Vagina (tissue), 2 donors: ENCODE measurements around the gene PRR14. TPM values are rescaled to one million over a fixed set of nuclear protein-coding genes. Genes with fewer than 3 reads are reported as not detected.

Experiments used
- DNase-seq, 2 donors: peaks; one replicate each; pipeline ENCODE4 v3.0.0-alpha.2; 2017; ENCODE audit errors: extremely low spot score in 2 of 2
- H3K27ac ChIP-seq: fragments of 200-600 bp; sonication (generic); one replicate; pipeline ENCODE4 v1.5.1; 2019
- H3K27me3 ChIP-seq: fragments of 200-600 bp; sonication (generic); one replicate; pipeline ENCODE4 v1.5.1; 2019
- H3K36me3 ChIP-seq, 2 donors: fragments of 200-600 bp; sonication (generic); one replicate each; pipeline ENCODE4 v1.5.1; 2017 to 2019
- H3K4me1 ChIP-seq: fragments of 200-600 bp; sonication (generic); one replicate; pipeline ENCODE4 v1.5.1; 2019
- H3K4me3 ChIP-seq, 2 donors: fragments of 200-600 bp; sonication (generic); 1 replicate in 1 of 2; 2 replicates in 1 of 2; pipeline ENCODE4 v1.5.1; 2016 to 2019
- H3K9me3 ChIP-seq: fragments of 200-600 bp; sonication (generic); one replicate; pipeline ENCODE4 v1.5.1; 2019
- CTCF ChIP-seq, 3 experiments: fragments of 450-650 bp in 2 of 3; fragments of 200-600 bp in 1 of 3; sonication (generic) in 1 of 3; IDR thresholded peaks; one replicate each; pipeline ENCODE4 v1.5.1; 2017 to 2019; ENCODE audit warnings: antibody characterized with exemption in 3 of 3, mild to moderate bottlenecking in 2 of 3, moderate library complexity in 2 of 3
- POLR2A ChIP-seq, 2 donors: fragments of 450-650 bp; IDR thresholded peaks; one replicate each; pipeline ENCODE4 v1.6.1; 2017; ENCODE audit warnings: antibody characterized with exemption in 2 of 2, mild to moderate bottlenecking in 2 of 2, moderate library complexity in 2 of 2
- POLR2AphosphoS5 ChIP-seq, 2 donors: sonication (generic); formaldehyde crosslinking; IDR thresholded peaks; one replicate each; pipeline ENCODE4 v1.9.0; 2017; ENCODE audit warnings: antibody characterized with exemption in 2 of 2, mild to moderate bottlenecking in 2 of 2, low read depth in 1 of 2; ENCODE audit not compliant: insufficient read depth in 1 of 2
- intact Hi-C: fragments of 100-400 bp; cut with DNase I; formaldehyde crosslinking; loops from one replicate; pipeline ENCODE4 v1.15.1; 2023
- total RNA-seq: library from RNA; depleted of rRNA; stranded (reverse); fragments of >200 nt; gene quantifications from one replicate; pipeline ENCODE4 v1.2.3, GENCODE V29; 2016

Gene PRR14
- total RNA-seq, 1 donor from 2014 or later: 60.4 TPM

DNA sequence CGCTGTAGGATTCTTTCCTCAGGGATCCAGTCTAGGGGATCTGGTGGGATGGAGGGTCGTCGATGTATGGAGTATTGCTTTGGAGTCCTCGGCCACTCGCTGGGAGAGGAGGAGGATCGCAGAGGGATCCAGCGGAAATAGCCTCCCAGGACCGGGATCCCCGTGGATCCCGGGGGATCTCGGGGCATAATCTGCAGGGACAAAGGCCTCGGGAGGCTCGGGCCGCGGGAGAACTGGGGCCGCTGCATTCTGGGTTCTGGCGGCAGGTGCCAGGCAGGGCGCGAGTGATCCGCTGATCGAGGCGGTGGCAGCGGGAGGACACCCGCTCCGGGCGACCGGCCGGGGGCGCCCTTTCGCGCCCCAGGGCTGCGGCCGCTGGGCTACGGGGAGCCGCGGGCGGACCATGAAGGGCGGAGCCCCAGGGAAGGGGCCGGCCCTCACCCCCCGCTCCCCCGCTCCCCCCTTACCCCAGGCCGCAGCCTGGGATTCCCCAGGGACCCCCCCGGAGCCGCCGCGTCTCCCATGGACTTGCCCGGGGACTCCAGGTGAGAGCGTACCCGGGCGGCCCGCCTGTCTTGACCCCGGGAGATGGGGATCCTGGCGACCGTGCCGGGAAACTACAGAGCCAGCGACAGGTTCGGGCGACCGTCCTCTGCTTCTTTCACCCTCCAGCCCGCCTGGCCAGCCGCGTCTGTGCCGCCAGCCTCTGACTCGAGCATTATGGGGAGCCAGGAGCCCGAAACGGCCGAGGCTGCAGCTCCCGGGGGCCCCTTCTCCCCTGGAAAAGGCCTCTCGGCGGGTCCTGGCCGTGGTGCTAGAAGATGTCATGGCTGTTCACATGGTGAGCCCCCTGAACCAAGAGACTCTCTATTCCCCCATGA, 604 bp downstream of the PRR14 start:
- peak overlapping the region; percentile 87 to 97 for H3K4me3 ChIP-seq
- no peak for DNase-seq
- peaks cover 0 to 38% of the 10 kb centered on the region in 2 donors for H3K36me3 ChIP-seq
- intact Hi-C loops: no loop called here
- peak in 2 of 3 experiments; percentile 16 to 42 for TF ChIP-seq CTCF (IDR thresholded peaks at IDR 0.05)
- TF ChIP-seq POLR2A (IDR thresholded peaks at IDR 0.05): no peak
- TF ChIP-seq POLR2AphosphoS5 (IDR thresholded peaks at IDR 0.05; ENCODE audit: insufficient read depth in 1 of 2, low read depth in 1 of 2): peak in 1 of 2 donors; percentile 11
- H3K27ac ChIP-seq: peak overlapping the region; percentile 96
- peaks cover 25% of the 10 kb centered on the region for H3K4me1 ChIP-seq
- no peaks in the 10 kb centered on the region for H3K27me3 ChIP-seq
- H3K9me3 ChIP-seq: no peaks in the 10 kb centered on the region

DNA sequence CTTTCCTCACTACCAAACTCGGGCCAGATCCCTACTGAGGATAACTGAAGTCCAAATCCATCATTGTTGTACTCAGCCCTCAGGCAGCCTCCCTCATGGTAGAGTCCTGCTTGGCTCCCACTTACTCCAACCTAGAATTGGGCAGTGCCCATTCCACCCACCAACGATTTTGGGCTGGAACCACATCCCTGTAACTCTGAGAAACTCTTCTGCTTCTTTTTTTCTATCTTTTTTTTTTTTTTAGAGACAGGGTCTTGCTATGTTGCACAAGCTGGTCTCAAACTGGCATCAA, 1.2 kb downstream of the PRR14 start:
- intact Hi-C loops: no loop called here
- H3K36me3 ChIP-seq: peaks cover 0 to 38% of the 10 kb centered on the region in 2 donors
- peak overlapping the region; percentile 87 to 97 for H3K4me3 ChIP-seq
- peaks cover 28% of the 10 kb centered on the region for H3K4me1 ChIP-seq
- no peak for TF ChIP-seq CTCF (IDR thresholded peaks at IDR 0.05)
- TF ChIP-seq POLR2A (IDR thresholded peaks at IDR 0.05): no peak
- no peak for TF ChIP-seq POLR2AphosphoS5 (IDR thresholded peaks at IDR 0.05; ENCODE audit: insufficient read depth in 1 of 2, low read depth in 1 of 2)
- no peaks in the 10 kb centered on the region for H3K9me3 ChIP-seq
- peak overlapping the region; percentile 96 for H3K27ac ChIP-seq
- no peaks in the 10 kb centered on the region for H3K27me3 ChIP-seq
- DNase-seq: no peak

- TF ChIP-seq CTCF (IDR thresholded peaks at IDR 0.05): no peak
- TF ChIP-seq POLR2A (IDR thresholded peaks at IDR 0.05): no peak
- no peak for TF ChIP-seq POLR2AphosphoS5 (IDR thresholded peaks at IDR 0.05; ENCODE audit: insufficient read depth in 1 of 2, low read depth in 1 of 2)
- H3K27ac ChIP-seq: no peak overlapping the region
- intact Hi-C loops: no loop called here
- H3K4me1 ChIP-seq: peaks cover 35% of the 10 kb centered on the region
- DNase-seq: no peak
- H3K36me3 ChIP-seq: peaks cover 0 to 38% of the 10 kb centered on the region in 2 donors
- no peaks in the 10 kb centered on the region for H3K9me3 ChIP-seq
- no peaks in the 10 kb centered on the region for H3K27me3 ChIP-seq
- H3K4me3 ChIP-seq: no peak overlapping the region
Measured at GRCh38 chr16:30652718-30653117, 2.0 kb downstream of the PRR14 start.

GRCh38 chr16:30654856-30655255, 4.1 kb downstream of the PRR14 start:
- H3K4me1 ChIP-seq: peaks cover 33% of the 10 kb centered on the region
- intact Hi-C loops: loop anchor here (5.0 kb wide), 1 partner anchor 83 kb away; the partner anchor contains the start of gene ZNF688
- H3K36me3 ChIP-seq: peaks cover 0 to 38% of the 10 kb centered on the region in 2 donors
- H3K4me3 ChIP-seq: no peak overlapping the region
- no peak overlapping the region for H3K27ac ChIP-seq
- H3K9me3 ChIP-seq: no peaks in the 10 kb centered on the region
- TF ChIP-seq POLR2A (IDR thresholded peaks at IDR 0.05): no peak
- no peak for TF ChIP-seq POLR2AphosphoS5 (IDR thresholded peaks at IDR 0.05; ENCODE audit: insufficient read depth in 1 of 2, low read depth in 1 of 2)
- TF ChIP-seq CTCF (IDR thresholded peaks at IDR 0.05): no peak
- H3K27me3 ChIP-seq: no peaks in the 10 kb centered on the region
- no peak for DNase-seq

DNA sequence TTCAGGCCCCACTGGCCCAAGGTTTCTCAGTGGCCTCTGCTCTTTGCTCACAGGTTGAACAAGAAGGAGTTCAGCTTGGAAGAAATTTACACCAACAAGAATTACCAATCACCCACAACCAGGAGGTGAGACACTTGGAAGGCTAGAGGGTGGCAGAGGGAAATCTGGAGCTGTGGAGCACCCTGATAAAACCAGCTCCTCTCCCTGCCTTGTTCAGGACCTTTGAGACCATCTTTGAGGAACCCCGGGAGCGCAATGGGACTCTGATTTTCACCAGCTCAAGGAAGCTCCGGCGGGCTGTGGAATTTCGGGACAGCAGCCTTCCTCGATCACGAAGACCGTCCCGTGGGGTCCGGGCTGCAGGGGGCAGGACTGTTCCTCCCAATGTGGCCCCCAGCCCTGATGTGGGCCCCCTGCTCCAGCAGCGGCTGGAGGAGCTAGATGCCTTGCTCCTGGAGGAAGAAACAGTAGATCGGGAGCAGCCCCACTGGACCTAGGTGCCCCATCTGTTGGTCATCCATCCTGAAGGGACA, 5.1 kb downstream of the PRR14 start:
- H3K27me3 ChIP-seq: no peaks in the 10 kb centered on the region
- intact Hi-C loops: loop anchor here (5.0 kb wide), 1 partner anchor 84 kb away; the partner anchor contains the start of gene ZNF688
- peaks cover 0 to 45% of the 10 kb centered on the region in 2 donors for H3K36me3 ChIP-seq
- DNase-seq: no peak
- H3K4me3 ChIP-seq: no peak overlapping the region
- TF ChIP-seq POLR2A (IDR thresholded peaks at IDR 0.05) (no peak), CTCF (IDR thresholded peaks at IDR 0.05) (no peak), POLR2AphosphoS5 (IDR thresholded peaks at IDR 0.05; ENCODE audit: insufficient read depth in 1 of 2, low read depth in 1 of 2) (no peak)
- H3K9me3 ChIP-seq: no peaks in the 10 kb centered on the region
- H3K27ac ChIP-seq: no peak overlapping the region
- H3K4me1 ChIP-seq: peaks cover 41% of the 10 kb centered on the region
